HUES48 (cell line): ENCODE measurements around the gene TRAPPC4.
"Not testable (repeated sequence)": the region's sequence is repeated elsewhere in the genome, so short reads cannot be mapped to it uniquely, and the experiment has no call there.

Source experiments
- H3K27ac ChIP-seq: one replicate; pipeline ENCODE4 v1.7.0; 2013; ENCODE audit warnings: low read depth, low read length, inconsistent platforms
- H3K27me3 ChIP-seq: 2 replicates; pipeline ENCODE4 v1.6.1; 2013; ENCODE audit warnings: mild to moderate bottlenecking, low read length; ENCODE audit not compliant: control insufficient read depth, insufficient read depth
- H3K36me3 ChIP-seq: 2 replicates; pipeline ENCODE4 v1.6.1; 2013; ENCODE audit warnings: low read length; ENCODE audit not compliant: control insufficient read depth, insufficient read depth
- H3K4me1 ChIP-seq: 2 replicates; pipeline ENCODE4 v1.6.1; 2013; ENCODE audit warnings: mild to moderate bottlenecking, low read length; ENCODE audit not compliant: control insufficient read depth, insufficient read depth
- H3K4me3 ChIP-seq: 2 replicates; pipeline ENCODE4 v1.5.1; 2013; ENCODE audit warnings: mild to moderate bottlenecking, low read depth, low read length
- H3K9ac ChIP-seq: 2 replicates; pipeline ENCODE4 v1.6.1; 2013; ENCODE audit warnings: mild to moderate bottlenecking, low read depth, low read length, moderate library complexity
- H3K9me3 ChIP-seq: 2 replicates; pipeline ENCODE4 v1.6.1; 2013; ENCODE audit warnings: low read length; ENCODE audit not compliant: control insufficient read depth, insufficient read depth

Gene TRAPPC4

GRCh38 chr11:119054418-119054817 is 35.9 kb downstream of the TRAPPC4 start:
- Histone ChIP-seq H3K27ac (no peak overlapping the region), H3K4me3 (no peak overlapping the region), H3K9me3 (no peaks in the 10 kb centered on the region), H3K36me3 (peaks cover 63% of the 10 kb centered on the region), H3K4me1 (no peaks in the 10 kb centered on the region), H3K27me3 (no peaks in the 10 kb centered on the region), H3K9ac (no peak overlapping the region)

GRCh38 chr11:119055901-119056300 is 37.3 kb downstream of the TRAPPC4 start:
- no peaks in the 10 kb centered on the region for H3K4me1 ChIP-seq
- peak overlapping the region; percentile 96 for H3K4me3 ChIP-seq
- no peaks in the 10 kb centered on the region for H3K9me3 ChIP-seq
- H3K36me3 ChIP-seq, result peaks cover 48% of the 10 kb centered on the region
- H3K27me3 ChIP-seq, result no peaks in the 10 kb centered on the region
- peak overlapping the region; percentile 87; the same call in 1 of the 2 replicates for H3K9ac ChIP-seq
- peak overlapping the region; percentile 95 for H3K27ac ChIP-seq

- Histone ChIP-seq H3K9ac (peak overlapping the region; percentile 87), H3K27ac (peak overlapping the region; percentile 95), H3K4me1 (no peaks in the 10 kb centered on the region), H3K27me3 (no peaks in the 10 kb centered on the region), H3K9me3 (no peaks in the 10 kb centered on the region), H3K36me3 (peaks cover 42% of the 10 kb centered on the region), H3K4me3 (peak overlapping the region; percentile 96)
These were observed 37.9 kb downstream of the TRAPPC4 start for GRCh38 chr11:119056421-119056999.

GRCh38 chr11:119057000-119057769 is 38.6 kb downstream of the TRAPPC4 start, which contains the start of gene HYOU1:
HYOU1 (minus strand) TSS chr11:119057205; CDS start chr11:119056160, 1,045 bp downstream.
- Histone ChIP-seq H3K27ac (peak within 1 kb of the TSS; percentile 95), H3K36me3 (peaks cover 36% of the 10 kb centered on the region), H3K4me3 (peak within 1 kb of the TSS; percentile 98), H3K9ac (peak within 1 kb of the TSS; percentile 87), H3K9me3 (no peaks in the 10 kb centered on the region), H3K4me1 (no peaks in the 10 kb centered on the region), H3K27me3 (no peaks in the 10 kb centered on the region)

- H3K27me3 ChIP-seq, H3K4me3 ChIP-seq, H3K9ac ChIP-seq, H3K4me1 ChIP-seq, H3K27ac ChIP-seq, H3K9me3 ChIP-seq: not testable (repeated sequence)
- H3K36me3 ChIP-seq, result peaks cover 16% of the 10 kb centered on the region
These were observed 40.6 kb downstream of the TRAPPC4 start for GRCh38 chr11:119059128-119059527.

GRCh38 chr11:119061256-119061655 is 42.7 kb downstream of the TRAPPC4 start:
- Histone ChIP-seq H3K4me3 (no peak overlapping the region), H3K9ac (no peak overlapping the region), H3K27ac (no peak overlapping the region), H3K4me1 (no peaks in the 10 kb centered on the region), H3K36me3 (no peaks in the 10 kb centered on the region), H3K27me3 (no peaks in the 10 kb centered on the region), H3K9me3 (no peaks in the 10 kb centered on the region)

- no peaks in the 10 kb centered on the region for H3K36me3 ChIP-seq
- no peak overlapping the region for H3K9ac ChIP-seq
- no peaks in the 10 kb centered on the region for H3K9me3 ChIP-seq
- no peak overlapping the region for H3K4me3 ChIP-seq
- no peaks in the 10 kb centered on the region for H3K4me1 ChIP-seq
- no peak overlapping the region for H3K27ac ChIP-seq
- H3K27me3 ChIP-seq, result no peaks in the 10 kb centered on the region
These were observed 44.2 kb downstream of the TRAPPC4 start for GRCh38 chr11:119062779-119063178.

- Histone ChIP-seq H3K9ac (no peak overlapping the region), H3K4me3 (no peak overlapping the region), H3K9me3 (no peaks in the 10 kb centered on the region), H3K4me1 (no peaks in the 10 kb centered on the region), H3K27me3 (no peaks in the 10 kb centered on the region), H3K27ac (no peak overlapping the region), H3K36me3 (peaks cover 9% of the 10 kb centered on the region; the same call in 1 of the 2 replicates)
These were observed 46.8 kb downstream of the TRAPPC4 start for GRCh38 chr11:119065369-119065768.

- no peaks in the 10 kb centered on the region for H3K4me1 ChIP-seq
- peak within 1 kb of the TSS; percentile 94 for H3K4me3 ChIP-seq
- peaks cover 26% of the 10 kb centered on the region for H3K36me3 ChIP-seq
- peak within 1 kb of the TSS; percentile 80 for H3K9ac ChIP-seq
- no peaks in the 10 kb centered on the region for H3K9me3 ChIP-seq
- H3K27ac ChIP-seq, result peak within 1 kb of the TSS; percentile 82
- no peaks in the 10 kb centered on the region for H3K27me3 ChIP-seq
These were observed 49.0 kb downstream of the TRAPPC4 start, which contains the start of gene VPS11 for GRCh38 chr11:119067371-119068222. VPS11 (plus strand) TSS chr11:119067818; CDS start chr11:119067824, 6 bp downstream.
